ENCODE measurements around the gene EXD1. TPM values are rescaled to one million over a fixed set of nuclear protein-coding genes. Genes with fewer than 3 reads are reported as not detected.

The EXD1 gene
- total and polyA plus RNA-seq, 2 experiments from 2014 or later, result 0.07 TPM; not detected in 1

DNA sequence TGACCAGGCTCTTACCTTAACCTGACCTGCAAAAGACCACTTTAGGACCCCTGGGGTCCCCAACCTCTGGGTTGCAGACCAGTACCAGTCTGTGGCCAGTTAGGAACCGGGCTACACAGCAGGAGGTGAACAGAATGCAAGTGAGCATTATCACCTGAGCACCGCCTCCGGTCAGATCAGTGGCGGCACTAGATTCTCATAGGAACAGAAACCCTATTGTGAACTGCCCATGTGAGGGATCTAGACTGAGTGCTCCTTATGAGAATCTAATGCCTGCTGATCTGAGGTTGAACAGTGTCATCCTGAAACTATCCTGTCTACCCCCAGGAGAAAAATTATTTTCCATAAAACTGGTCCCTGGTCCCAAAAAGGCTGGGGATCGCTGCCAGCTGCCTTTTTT, 20.9 kb upstream of the EXD1 start:
- no peaks in the 10 kb centered on the region for H3F3A ChIP-seq (replicated peaks; ENCODE audit: low read depth)
- peaks cover 8% of the 10 kb centered on the region for H3K27me3 Mint-ChIP-seq (ENCODE audit: insufficient read depth, low read depth, poor library complexity)
- no peaks in the 10 kb centered on the region for H3K4me1 ChIP-seq (ENCODE audit: insufficient read depth)
- DNase-seq (ENCODE audit: low spot score), result no peak
- H3K4me1 Mint-ChIP-seq, result no peaks in the 10 kb centered on the region
- peaks cover 18% of the 10 kb centered on the region; the same call in 2 of the 3 replicates for H3K36me3 Mint-ChIP-seq (ENCODE audit: low read depth)
- H3K9me2 ChIP-seq (ENCODE audit: insufficient read depth), result no peaks in the 10 kb centered on the region
- no peaks in the 10 kb centered on the region for H3K27me3 ChIP-seq (ENCODE audit: insufficient read depth)
- no peak; the same call in 2 of the 3 replicates for ATAC-seq
- H3K36me3 ChIP-seq (ENCODE audit: insufficient read depth), result peaks cover 4% of the 10 kb centered on the region; the same call in 1 of the 2 replicates
- TF ChIP-seq JUNB (IDR thresholded peaks at IDR 0.05; ENCODE audit: unreplicated experiment), result no peak
- no peak for TF ChIP-seq POLR2AphosphoS5 (IDR thresholded peaks at IDR 0.05; ENCODE audit: low read depth)
- TF ChIP-seq NANOG (IDR thresholded peaks at IDR 0.05; ENCODE audit: borderline replicate concordance), result no peak
- TF ChIP-seq, protein P1, sequence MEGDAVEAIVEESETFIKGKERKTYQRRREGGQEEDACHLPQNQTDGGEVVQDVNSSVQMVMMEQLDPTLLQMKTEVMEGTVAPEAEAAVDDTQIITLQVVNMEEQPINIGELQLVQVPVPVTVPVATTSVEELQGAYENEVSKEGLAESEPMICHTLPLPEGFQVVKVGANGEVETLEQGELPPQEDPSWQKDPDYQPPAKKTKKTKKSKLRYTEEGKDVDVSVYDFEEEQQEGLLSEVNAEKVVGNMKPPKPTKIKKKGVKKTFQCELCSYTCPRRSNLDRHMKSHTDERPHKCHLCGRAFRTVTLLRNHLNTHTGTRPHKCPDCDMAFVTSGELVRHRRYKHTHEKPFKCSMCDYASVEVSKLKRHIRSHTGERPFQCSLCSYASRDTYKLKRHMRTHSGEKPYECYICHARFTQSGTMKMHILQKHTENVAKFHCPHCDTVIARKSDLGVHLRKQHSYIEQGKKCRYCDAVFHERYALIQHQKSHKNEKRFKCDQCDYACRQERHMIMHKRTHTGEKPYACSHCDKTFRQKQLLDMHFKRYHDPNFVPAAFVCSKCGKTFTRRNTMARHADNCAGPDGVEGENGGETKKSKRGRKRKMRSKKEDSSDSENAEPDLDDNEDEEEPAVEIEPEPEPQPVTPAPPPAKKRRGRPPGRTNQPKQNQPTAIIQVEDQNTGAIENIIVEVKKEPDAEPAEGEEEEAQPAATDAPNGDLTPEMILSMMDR (conservative IDR thresholded peaks at IDR 0.05; ENCODE audit: low read depth in 2 of 2), result no peak
- TF ChIP-seq, protein P2, sequence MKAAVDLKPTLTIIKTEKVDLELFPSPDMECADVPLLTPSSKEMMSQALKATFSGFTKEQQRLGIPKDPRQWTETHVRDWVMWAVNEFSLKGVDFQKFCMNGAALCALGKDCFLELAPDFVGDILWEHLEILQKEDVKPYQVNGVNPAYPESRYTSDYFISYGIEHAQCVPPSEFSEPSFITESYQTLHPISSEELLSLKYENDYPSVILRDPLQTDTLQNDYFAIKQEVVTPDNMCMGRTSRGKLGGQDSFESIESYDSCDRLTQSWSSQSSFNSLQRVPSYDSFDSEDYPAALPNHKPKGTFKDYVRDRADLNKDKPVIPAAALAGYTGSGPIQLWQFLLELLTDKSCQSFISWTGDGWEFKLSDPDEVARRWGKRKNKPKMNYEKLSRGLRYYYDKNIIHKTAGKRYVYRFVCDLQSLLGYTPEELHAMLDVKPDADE (IDR thresholded peaks at IDR 0.05), result no peak
- TF ChIP-seq, protein P3, sequence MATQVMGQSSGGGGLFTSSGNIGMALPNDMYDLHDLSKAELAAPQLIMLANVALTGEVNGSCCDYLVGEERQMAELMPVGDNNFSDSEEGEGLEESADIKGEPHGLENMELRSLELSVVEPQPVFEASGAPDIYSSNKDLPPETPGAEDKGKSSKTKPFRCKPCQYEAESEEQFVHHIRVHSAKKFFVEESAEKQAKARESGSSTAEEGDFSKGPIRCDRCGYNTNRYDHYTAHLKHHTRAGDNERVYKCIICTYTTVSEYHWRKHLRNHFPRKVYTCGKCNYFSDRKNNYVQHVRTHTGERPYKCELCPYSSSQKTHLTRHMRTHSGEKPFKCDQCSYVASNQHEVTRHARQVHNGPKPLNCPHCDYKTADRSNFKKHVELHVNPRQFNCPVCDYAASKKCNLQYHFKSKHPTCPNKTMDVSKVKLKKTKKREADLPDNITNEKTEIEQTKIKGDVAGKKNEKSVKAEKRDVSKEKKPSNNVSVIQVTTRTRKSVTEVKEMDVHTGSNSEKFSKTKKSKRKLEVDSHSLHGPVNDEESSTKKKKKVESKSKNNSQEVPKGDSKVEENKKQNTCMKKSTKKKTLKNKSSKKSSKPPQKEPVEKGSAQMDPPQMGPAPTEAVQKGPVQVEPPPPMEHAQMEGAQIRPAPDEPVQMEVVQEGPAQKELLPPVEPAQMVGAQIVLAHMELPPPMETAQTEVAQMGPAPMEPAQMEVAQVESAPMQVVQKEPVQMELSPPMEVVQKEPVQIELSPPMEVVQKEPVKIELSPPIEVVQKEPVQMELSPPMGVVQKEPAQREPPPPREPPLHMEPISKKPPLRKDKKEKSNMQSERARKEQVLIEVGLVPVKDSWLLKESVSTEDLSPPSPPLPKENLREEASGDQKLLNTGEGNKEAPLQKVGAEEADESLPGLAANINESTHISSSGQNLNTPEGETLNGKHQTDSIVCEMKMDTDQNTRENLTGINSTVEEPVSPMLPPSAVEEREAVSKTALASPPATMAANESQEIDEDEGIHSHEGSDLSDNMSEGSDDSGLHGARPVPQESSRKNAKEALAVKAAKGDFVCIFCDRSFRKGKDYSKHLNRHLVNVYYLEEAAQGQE (IDR thresholded peaks at IDR 0.05; ENCODE audit: unreplicated experiment), result no peak
- TF ChIP-seq ZNF331 (CRISPR knock-in tag; IDR thresholded peaks at IDR 0.05; ENCODE audit: low read depth), result no peak
- TF ChIP-seq CREB1 (CRISPR knock-in tag; IDR thresholded peaks at IDR 0.05; ENCODE audit: low read depth), result no peak
- TF ChIP-seq EZH2phosphoT487 (IDR thresholded peaks at IDR 0.05; ENCODE audit: unreplicated experiment), result no peak
- no peak for TF ChIP-seq ZNF114 (CRISPR knock-in tag; IDR thresholded peaks at IDR 0.05)
- TF ChIP-seq STAT1 (IDR thresholded peaks at IDR 0.05; ENCODE audit: unreplicated experiment), result no peak
- TF ChIP-seq, protein P4, sequence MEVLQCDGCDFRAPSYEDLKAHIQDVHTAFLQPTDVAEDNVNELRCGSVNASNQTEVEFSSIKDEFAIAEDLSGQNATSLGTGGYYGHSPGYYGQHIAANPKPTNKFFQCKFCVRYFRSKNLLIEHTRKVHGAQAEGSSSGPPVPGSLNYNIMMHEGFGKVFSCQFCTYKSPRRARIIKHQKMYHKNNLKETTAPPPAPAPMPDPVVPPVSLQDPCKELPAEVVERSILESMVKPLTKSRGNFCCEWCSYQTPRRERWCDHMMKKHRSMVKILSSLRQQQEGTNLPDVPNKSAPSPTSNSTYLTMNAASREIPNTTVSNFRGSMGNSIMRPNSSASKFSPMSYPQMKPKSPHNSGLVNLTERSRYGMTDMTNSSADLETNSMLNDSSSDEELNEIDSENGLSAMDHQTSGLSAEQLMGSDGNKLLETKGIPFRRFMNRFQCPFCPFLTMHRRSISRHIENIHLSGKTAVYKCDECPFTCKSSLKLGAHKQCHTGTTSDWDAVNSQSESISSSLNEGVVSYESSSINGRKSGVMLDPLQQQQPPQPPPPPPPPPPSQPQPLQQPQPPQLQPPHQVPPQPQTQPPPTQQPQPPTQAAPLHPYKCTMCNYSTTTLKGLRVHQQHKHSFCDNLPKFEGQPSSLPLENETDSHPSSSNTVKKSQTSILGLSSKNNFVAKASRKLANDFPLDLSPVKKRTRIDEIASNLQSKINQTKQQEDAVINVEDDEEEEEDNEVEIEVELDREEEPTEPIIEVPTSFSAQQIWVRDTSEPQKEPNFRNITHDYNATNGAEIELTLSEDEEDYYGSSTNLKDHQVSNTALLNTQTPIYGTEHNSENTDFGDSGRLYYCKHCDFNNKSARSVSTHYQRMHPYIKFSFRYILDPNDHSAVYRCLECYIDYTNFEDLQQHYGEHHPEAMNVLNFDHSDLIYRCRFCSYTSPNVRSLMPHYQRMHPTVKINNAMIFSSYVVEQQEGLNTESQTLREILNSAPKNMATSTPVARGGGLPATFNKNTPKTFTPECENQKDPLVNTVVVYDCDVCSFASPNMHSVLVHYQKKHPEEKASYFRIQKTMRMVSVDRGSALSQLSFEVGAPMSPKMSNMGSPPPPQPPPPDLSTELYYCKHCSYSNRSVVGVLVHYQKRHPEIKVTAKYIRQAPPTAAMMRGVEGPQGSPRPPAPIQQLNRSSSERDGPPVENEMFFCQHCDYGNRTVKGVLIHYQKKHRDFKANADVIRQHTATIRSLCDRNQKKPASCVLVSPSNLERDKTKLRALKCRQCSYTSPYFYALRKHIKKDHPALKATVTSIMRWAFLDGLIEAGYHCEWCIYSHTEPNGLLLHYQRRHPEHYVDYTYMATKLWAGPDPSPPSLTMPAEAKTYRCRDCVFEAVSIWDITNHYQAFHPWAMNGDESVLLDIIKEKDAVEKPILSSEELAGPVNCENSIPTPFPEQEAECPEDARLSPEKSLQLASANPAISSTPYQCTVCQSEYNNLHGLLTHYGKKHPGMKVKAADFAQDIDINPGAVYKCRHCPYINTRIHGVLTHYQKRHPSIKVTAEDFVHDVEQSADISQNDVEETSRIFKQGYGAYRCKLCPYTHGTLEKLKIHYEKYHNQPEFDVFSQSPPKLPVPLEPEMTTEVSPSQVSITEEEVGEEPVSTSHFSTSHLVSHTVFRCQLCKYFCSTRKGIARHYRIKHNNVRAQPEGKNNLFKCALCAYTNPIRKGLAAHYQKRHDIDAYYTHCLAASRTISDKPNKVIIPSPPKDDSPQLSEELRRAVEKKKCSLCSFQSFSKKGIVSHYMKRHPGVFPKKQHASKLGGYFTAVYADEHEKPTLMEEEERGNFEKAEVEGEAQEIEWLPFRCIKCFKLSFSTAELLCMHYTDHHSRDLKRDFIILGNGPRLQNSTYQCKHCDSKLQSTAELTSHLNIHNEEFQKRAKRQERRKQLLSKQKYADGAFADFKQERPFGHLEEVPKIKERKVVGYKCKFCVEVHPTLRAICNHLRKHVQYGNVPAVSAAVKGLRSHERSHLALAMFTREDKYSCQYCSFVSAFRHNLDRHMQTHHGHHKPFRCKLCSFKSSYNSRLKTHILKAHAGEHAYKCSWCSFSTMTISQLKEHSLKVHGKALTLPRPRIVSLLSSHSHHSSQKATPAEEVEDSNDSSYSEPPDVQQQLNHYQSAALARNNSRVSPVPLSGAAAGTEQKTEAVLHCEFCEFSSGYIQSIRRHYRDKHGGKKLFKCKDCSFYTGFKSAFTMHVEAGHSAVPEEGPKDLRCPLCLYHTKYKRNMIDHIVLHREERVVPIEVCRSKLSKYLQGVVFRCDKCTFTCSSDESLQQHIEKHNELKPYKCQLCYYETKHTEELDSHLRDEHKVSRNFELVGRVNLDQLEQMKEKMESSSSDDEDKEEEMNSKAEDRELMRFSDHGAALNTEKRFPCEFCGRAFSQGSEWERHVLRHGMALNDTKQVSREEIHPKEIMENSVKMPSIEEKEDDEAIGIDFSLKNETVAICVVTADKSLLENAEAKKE (CRISPR knock-in tag; IDR thresholded peaks at IDR 0.05), result no peak
- no peak for TF ChIP-seq EZH2 (IDR thresholded peaks at IDR 0.05; ENCODE audit: low read depth, unreplicated experiment)
- no peaks in the 10 kb centered on the region for H3K9me3 Mint-ChIP-seq
- no peak overlapping the region for H3K4me3 ChIP-seq
- no peak overlapping the region for H3K27ac ChIP-seq (ENCODE audit: low read depth)
- no peaks in the 10 kb centered on the region; the same call in 1 of the 2 replicates for H4K20me1 ChIP-seq (replicated peaks; ENCODE audit: insufficient read depth)
- no peak overlapping the region for H3K4me2 ChIP-seq
- no peak overlapping the region for H2AFZ ChIP-seq
- H3K79me2 ChIP-seq (replicated peaks; ENCODE audit: insufficient read depth), result no peaks in the 10 kb centered on the region
- H3K27ac Mint-ChIP-seq, result no peak overlapping the region
- H3K4me3 Mint-ChIP-seq, result no peak overlapping the region

Data from GM23338 (cell line).